T47D (cell line): ENCODE results near the gene RASAL2.
"Not testable (repeated sequence)": the region's sequence is repeated elsewhere in the genome, so short reads cannot be mapped to it uniquely, and the experiment has no call there.

Experiments used
- DNase-seq, 2 experiments: peaks; one replicate each; pipeline versions ENCODE4 v3.0.0 to v3.0.0-alpha.2; 2011 to 2012; ENCODE audit warnings: low read depth in 1 of 2, low spot score in 1 of 2
- JUND ChIP-seq: IDR thresholded peaks from 2 replicates; pipeline ENCODE4 v1.6.1; 2012; ENCODE audit warnings: low read depth
- in situ Hi-C: cut with HindIII; loops from 2 replicates; pipeline ENCODE4 v1.10.0; 2016; ENCODE audit warnings: low sequenced_read_pairs, low pct_unique_long_range_greater_than_20kb

Gene RASAL2

DNA sequence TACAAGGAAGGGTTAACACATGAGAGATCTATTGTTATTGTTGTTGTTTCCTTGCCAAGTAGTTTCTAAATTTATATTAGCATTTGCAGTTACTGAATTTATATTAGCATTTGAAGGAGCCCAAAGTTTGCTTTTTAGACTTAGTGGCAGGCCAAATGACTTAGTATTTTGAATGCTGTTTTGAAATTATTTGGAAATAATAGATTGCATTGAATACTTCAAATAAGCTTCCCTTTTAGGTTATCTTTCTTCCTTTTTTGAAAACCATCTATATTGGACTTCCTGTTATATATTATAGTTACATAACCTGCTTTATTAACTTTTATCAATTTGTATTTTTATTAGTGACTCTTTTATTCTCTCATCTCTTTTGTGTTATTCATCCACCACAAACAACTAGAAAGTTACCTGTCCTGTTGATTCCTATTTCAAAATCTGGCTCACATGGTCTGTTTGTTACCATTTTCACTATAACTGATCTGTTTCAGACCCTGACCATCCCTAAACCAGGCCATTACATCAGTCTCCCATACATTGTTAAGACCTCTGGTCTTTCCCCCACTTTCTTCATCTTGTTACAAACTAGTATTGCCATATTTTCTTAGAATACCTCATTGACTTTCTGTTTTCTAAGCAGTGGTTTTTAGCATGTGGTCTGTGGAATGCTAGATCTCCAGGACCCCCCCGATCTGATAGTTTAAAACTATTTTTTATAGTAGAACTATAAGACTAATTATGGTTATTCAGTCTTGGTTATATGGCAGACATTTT lies 185.2 kb downstream of the RASAL2 start:
- TF ChIP-seq JUND, result no peak
- in situ Hi-C loops, result no loop called here
- no peak for DNase-seq

DNA sequence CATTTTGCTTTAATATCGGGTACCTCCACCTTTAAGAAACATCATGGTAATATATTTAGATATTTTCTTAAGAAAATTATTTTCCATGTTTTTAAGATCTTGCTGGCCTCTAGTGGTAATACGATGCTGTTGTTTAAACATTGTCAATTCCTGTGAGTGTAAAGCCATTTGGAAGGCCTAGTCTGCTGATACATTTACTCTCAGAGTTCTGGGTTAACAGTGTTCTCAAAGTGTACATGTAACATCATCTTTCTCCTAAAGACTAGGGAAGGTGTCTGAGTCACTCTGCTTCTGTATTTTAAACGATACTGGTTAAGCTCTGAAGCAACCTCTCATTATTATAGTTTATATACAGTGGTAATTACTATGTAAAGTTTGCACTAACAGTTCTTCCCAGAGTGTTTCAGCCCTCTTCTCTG lies 189.1 kb downstream of the RASAL2 start:
- peak; percentile 55 to 68 for DNase-seq
- in situ Hi-C loops, result no loop called here
- no peak for TF ChIP-seq JUND

DNA sequence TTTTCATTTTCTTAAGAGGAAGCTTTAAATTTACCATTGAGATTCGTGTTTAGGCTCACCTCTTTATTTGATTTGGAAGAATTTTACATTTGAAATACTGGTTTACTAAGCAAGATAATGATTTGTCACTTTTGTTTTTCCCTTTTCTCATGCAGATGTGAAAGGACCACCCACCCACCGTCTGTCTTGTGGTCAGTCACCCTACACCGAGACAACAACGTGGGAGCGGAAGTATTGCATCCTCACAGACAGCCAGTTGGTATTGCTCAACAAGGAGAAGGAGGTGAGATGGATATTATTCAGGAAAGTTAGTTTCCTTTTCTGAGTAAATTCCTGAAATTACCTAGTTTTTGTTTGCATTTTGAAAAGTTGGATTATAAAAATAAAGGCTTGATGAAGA lies 189.5 kb downstream of the RASAL2 start:
- no peak for DNase-seq
- in situ Hi-C loops, result no loop called here
- no peak for TF ChIP-seq JUND

DNA sequence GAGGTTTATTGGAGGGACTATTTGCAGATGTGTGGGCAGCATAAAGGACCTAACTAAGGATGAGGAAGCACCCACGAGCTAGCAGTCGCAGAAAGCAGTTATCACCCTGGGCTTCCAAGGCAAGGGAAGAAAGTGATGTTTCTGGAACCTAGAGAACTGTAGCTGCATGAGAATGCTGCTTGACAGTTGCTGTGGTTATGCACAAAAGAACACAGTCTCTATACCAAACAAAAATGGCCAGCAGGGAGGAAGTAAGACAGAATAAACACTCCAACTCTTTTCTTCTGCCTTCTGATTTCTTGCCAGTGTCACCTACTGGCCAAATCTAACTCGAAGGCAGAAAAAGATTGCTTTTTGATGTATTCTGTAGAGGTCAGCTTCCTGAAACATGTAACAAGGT lies 190.2 kb downstream of the RASAL2 start:
- in situ Hi-C loops, result no loop called here
- TF ChIP-seq JUND, result no peak
- no peak for DNase-seq

DNA sequence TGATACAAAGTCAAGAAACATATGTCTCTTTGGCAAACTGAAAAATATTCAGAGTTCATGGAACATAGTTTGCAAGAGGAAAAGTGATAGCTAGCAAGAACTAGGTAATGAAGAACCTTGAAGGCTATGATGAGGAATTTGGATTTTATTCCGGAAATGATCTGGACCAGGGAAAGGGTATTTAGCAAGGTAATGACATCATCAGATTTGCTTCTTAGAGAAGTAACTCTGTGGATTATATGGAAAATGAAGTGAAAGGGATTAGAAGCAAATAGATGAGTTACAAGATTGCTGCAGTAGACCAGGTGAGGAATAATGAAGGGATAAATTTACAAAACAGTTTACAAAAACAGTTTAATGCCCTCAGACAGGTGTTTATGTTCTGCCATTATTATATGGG lies 197.3 kb downstream of the RASAL2 start:
- in situ Hi-C loops, result no loop called here
- TF ChIP-seq JUND, result no peak
- DNase-seq, result no peak

DNA sequence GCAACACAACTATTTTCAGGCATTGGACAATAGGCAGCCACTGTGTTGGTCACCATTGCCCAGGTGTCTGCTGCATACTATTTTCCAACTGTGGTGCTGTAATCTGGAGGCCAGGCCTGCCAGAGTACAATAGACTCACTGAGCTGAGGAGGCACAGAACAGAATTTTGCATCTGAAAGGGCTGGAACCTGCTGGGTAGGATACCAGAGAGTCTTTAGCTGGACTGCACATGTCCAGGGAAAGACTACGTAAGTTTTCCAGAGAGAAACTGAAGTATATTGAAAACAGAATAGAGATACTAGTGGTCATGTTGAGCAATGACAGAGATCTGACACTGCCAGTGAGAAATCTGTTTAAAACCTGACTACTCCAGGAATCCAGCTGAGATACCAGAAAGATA lies 200.8 kb downstream of the RASAL2 start:
- TF ChIP-seq JUND, result no peak
- in situ Hi-C loops, result no loop called here
- DNase-seq, result peak in 1 of 2 experiments; percentile 49

DNA sequence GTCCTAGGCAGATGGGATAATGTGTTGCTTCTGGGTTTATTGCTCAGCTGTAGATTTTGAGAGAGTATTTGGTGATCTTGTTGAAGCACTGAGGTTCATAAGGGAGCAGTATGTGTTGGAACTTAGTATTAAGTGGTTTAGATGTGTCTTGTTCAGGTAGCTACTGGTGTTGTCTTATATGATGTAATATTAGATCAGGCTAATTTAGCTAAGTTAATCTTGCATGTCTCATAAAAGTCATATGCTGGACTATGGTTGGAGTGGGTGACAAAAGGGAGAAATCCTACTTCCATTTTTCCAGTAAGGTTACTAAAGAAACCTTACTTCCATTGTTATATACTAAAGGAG lies 206.4 kb downstream of the RASAL2 start:
- no peak for TF ChIP-seq JUND
- in situ Hi-C loops, result no loop called here
- DNase-seq, result no peak

DNA sequence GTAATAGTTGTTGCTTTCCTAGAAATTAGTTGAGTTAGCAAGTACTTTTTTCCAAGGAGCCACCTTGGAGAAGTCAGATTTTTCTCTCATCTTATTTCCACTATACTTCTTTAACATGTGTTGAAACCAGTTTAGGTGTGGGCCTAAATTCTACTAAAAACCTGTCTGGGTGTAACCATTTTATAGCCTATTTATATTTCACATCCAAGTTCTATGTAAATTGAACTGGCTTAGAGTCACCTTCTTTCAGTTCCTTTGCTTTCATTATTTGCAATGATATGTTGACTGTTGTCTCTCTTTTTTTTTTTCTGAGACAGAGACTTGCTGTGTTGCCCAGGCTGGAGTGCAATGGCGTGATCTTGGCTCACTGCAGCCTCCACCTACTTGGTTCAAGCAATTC lies 207.2 kb downstream of the RASAL2 start:
- TF ChIP-seq JUND, result no peak
- in situ Hi-C loops, result no loop called here
- DNase-seq, result no peak

DNA sequence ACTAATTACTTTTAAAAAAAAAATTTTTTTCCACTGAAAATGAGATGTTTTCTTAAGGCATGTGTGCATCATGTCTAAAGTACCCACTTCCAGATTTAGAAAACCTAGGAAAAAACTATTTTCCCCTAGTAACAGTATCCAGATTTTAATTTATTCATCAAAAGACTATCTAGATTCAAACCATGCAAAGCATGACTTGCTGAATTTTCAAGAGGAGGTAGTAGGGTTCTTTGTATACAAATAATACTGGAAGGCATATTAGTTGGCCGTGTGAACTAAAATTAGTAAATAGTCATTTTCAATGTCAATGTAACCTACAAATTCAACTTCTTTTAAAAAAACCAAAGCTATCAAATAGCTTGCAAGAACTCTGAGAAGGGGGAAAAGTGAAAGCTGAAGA lies 213.4 kb downstream of the RASAL2 start:
- in situ Hi-C loops, result no loop called here
- TF ChIP-seq JUND, result no peak
- no peak for DNase-seq

DNA sequence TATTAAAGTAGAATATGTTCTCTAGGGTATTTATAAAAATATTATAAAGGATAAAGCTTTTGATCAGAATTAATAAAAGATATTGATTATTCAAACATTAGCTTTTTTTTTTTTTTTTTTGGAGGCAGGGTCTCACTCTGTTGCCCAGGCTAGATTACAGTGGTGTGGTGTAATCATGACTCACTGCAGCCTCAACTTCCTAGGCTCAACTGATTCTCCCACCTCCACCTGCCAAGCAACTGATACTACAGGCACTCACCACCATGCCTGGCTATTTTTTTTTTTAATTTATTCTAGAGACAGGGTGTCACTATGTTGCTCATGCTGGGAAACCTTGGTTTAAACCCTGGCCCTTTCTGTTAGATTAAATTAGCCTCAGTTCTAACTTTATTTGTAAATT lies 214.5 kb downstream of the RASAL2 start:
- in situ Hi-C loops, result no loop called here
- no peak for DNase-seq
- TF ChIP-seq JUND, result no peak

DNA sequence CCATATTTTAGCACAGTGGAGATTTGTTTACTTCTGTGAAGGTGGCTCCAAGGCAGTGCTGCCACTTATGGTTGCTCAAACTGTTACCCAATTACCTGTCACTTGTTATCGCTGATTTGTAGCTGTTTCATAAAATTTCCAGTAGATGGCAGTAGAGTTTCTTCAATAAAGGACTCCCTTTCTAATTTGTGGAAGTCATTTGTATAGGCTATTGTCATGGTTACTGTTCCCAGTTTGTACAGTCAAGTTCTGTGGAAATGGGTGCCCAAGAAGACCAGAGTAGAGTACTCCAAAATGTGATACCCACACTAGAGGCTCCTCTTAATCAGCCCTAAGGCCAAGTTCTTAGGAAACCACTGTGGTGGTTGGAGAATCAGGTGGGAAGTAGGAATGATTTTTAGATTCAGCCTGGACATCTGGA lies 216.8 kb downstream of the RASAL2 start:
- peak; percentile 59 to 88 for DNase-seq
- in situ Hi-C loops, result no loop called here
- no peak for TF ChIP-seq JUND

DNA sequence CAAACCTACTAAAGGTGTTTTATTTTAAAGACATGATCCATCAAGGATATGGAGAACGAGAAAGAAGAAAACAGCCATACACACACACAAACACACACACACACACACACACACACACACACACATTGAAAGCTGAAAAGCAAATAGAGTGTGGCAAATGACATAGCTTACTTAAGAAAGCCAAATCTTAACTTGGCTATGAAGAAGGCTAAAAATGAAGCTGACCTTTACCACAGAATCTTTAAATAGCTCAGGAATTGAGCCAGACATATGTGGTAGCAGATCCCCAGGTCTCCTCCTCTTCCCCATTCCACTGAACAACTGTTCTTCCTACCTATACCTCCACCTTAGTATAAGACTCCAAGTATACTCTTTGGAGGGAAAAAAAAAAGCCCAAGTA lies 217.3 kb downstream of the RASAL2 start:
- in situ Hi-C loops, result no loop called here
- DNase-seq, result peak in 1 of 2 experiments; percentile 21
- TF ChIP-seq JUND, result no peak

DNA sequence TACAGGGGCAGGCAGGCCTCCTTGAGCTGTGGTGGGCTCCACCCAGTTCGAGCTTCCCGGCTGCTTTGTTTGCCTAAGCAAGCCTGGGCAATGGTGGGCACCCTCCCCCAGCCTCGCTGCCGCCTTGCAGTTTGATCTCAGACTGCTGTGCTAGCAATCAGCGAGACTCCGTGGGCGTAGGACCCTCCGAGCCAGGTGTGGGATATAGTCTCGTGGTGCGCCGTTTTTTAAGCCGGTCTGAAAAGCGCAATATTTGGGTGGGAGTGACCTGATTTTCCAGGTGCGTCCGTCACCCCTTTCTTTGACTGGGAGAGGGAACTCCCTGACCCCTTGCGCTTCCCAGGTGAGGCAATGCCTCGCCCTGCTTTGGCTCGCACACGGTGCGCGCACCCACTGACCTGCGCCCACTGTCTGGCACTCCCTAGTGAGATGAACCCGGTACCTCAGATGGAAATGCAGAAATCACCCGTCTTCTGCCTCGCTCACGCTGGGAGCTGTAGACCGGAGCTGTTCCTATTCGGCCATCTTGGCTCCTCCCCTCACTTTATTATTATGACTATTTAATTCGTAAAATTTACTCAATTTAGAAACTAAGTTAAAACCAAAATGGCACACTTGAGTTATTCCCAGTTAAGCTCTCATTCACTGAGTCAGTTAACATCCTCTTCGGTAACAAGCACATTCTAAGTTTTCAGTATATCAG lies 226.5 kb downstream of the RASAL2 start:
- not testable (repeated sequence) for DNase-seq

More for the DNA sequence above, 226.5 kb downstream of the RASAL2 start:
- in situ Hi-C loops, result not testable (repeated sequence)
